ENCODE results near the gene BMERB1. TPM values are rescaled to one million over a fixed set of nuclear protein-coding genes. Genes with fewer than 3 reads are reported as not detected.
"Not testable (repeated sequence)": the region's sequence is repeated elsewhere in the genome, so short reads cannot be mapped to it uniquely, and the experiment has no call there.

BMERB1 gene
- polyA plus RNA-seq, 3 donors: 39.2 to 46.3 (median 42.6) TPM

DNA sequence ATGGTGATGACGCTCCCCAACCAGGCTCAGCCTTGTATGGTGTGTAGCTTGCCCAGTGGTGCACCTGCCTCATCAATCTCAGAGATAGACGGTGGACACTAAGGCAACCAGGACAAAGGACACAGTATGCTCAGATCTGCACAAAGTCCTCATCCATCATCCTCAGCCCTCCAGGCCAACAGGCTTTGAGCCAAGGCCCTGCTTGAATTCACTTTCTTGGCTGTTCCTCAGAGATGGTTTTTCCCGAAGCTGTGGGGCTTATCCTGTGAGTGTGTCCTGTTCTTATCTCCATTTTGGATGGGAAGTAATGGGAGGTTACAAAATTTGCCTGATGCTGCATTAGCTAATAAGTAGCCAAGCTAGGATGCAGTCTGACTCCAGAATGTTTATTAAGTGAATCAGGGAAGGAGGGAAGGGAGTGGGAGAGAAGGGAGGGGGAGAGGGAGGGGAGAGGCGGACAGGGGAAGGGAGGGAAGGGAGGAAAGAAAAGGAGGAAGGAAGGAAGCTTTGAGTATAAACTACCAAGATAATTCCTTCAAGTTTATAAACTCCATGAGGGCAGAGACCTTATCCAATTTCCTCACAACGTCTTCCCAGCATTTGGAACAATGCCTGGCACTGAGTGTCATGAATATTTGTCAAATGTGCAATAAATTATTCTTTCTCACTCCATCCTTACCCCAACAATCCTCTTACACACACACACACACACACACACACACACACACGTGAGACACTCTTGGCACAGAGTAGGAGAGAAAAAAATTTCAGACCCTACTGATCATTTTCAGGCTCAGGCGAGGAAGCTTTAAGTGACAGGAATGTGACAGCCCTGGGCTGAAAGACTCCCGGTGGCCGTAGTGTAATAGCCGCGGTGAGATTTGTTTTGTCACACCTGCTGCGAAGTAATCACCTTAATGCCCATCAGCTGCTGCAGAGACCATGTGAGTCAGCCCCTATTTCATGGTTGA is 84.3 kb downstream of the BMERB1 start:
- no peak for DNase-seq

DNA sequence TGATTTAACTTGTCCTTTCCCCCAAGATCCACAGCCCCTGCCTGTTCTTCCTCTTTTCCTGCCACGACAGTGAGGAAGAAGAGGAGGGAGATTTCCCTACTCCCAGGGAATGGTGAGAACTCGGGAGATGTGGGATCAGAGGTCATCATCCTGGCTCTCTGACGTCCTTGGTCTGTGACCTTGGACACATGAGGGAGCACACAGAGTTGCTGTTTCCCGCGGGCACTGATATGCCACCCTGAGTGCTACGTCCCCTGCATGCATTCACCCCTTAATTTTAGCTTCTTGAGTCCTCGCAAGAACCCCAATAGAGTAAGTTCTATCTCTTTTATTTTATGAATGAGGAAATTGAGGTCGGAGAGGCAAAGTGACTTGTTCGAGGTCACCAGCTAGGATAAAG is 85.4 kb downstream of the BMERB1 start:
- no peak for DNase-seq

DNA sequence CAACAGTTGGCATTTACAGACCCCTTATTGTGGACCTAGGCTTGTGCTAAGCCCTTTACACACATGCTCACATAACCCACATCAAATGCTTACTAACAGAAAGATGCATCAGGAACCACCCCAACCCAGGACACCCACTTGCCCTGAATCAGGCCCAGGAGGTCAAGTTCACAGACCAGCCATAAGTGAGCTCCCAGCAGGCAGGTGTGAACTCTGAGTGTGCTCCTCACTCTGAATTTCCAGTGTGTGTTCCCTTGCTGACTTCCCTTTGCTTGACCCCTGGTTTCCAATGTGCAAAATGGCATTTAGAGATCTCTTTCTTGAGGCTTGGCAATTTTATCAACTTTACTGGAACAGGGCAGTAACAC is 87.0 kb downstream of the BMERB1 start:
- no peak for DNase-seq

GRCh38 chr16:15521758-15522509 is 87.5 kb downstream of the BMERB1 start:
- DNase-seq: no peak

DNA sequence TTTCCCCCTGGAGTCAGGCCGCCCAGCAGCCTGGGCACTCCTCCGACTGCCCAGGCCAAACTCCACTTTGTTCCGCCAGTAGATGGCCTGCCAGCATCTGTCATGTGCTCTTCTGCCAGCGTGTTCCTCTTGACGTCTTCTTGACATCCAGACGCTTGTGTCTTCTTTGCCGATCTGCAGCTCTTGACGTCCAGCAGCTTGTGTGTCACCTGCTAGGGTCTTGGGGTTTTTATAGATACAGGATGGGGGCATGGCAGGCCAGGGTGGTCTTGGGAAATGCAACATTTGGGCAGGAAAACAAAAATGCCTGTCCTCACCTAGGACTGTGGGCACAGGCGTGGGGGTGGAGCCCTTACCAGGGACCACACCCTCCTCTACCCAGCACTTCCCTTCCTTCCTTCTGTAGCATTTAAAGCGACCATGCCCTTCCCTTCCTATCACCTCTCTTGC is 88.7 kb downstream of the BMERB1 start:
- no peak for DNase-seq

DNA sequence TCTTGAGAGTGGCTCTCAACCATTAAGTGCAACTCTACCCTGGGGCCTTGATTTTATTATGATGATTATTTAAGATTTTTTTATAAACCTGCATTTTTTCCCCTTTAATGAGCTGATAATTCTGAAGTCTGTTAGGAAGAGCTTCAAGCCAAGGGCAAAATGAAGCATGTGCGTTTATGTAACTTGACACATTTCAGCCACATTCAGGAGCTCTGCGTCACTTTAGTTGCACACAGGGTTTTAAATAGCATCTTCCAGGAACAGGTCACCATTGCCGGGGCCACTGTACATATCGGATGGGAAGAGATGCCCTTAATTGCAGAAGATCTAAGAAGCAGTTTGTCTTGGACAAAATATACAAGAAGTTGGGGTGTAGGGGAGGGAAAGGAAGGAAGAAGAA is 89.6 kb downstream of the BMERB1 start:
- DNase-seq: no peak

DNA sequence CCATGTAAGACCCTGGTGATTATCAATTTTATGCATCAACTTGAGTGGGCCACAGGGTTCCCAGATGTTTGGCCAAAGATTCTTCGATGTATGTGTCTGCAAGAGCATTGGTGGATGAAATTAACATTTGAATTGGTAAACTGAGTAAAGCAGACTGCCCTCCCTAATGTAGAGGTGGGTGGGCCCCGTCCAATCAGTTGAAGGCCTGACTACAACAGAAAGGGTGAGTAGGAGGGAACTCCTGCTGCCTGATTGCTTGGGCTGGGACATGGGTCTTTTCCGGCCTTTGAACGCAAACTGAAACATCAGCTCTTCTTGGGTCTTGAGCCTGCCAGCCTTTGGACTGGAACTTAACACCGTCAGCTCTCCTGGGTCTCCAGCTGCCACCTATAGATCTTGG is 90.6 kb downstream of the BMERB1 start:
- DNase-seq: no peak

DNA sequence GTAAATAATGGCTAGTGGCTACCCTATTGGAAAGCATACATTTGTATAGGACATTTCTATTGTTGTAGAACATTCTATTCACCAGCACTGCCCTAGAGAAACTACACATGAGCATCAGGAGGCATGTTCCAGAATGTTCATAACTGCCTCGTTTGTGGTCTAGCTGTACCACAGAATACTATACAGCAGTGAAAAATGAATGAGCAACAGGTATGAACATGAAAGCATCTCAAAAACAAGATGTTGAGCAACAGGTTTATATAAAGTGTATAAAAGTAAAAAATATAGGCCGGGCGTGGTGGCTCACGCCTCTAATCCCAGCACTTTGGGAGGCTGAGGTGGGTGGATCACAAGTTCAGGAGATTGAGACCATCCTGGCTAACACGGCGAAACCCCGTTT is 91.7 kb downstream of the BMERB1 start:
- DNase-seq: no peak

DNA sequence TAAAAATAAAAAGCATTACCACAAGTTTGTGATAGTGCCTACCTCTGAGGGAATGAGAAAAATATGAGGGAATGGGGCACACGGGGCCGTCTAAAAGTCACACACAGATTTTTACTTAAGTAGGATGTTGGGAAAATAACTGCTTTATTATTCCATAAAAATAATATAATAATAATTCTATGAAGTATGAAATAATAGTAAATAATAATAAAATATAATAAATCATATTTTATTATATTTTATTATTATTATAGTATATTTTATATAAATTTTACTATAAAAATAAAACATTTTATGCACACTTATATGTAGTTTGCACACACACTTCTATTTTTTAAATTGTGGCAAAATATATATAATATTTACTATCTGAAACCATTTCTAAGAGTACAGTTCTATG is 92.3 kb downstream of the BMERB1 start:
- no peak for DNase-seq

DNA sequence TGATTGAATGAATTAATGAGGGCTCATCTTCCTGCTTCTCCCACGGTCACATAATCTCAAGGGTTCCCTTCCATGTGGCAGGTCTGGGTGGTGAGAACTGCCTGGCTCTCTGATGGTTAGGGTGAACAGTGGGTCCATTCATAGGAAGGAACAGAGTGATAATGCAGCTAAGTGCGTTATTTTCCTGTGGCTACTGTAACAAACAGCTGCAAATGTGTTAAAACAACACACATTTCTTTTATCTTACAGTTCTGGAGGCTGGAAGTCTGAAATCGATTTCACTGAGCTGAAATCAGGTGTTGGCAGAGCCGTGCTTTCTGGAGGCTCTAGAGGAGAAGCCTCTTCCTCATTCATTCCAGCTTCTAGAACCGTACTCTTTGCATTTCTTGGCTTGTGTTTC is 95.3 kb downstream of the BMERB1 start:
- DNase-seq: no peak

DNA sequence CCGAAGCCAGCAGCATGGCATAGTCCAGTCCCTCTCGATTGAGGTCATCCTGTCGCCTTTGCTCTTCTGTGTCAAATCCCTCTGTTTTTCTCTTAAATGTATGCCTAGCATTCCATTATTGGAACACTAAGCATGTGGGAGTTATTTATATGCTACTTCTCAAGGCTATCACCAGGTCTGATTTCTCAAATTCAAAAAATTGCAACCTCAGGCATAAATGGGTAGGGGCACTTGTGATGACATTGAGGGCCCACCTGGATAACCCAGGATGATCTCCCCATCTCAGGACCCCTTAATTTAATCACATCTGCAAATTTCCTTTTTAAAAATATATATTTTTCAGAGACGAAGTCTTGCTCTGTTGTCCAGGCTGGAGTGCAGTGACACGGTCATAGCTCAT is 95.7 kb downstream of the BMERB1 start:
- DNase-seq: no peak

DNA sequence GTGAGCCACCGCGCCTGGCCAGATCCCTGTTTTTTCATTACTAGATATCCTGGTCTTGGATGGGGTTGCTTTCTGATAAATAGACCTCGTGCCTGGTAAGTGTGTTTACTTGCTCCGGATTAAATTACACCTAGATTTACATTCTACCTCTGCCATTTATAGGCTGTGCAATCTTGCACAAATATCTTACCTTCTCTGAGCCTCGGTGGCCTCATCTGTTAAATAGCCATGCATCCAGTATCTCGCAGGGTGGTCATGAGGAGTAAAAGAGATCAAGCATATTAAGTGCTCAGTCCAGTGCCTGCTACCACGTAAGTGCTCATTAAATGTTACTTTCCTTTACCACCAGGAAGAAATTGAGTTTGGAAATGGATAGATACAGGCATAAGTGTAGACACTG is 98.4 kb downstream of the BMERB1 start:
- DNase-seq: no peak

- DNase-seq: no peak
Measured at GRCh38 chr16:15533386-15533785, 99.0 kb downstream of the BMERB1 start.

- DNase-seq: no peak
Measured at GRCh38 chr16:15535772-15536171, 101.4 kb downstream of the BMERB1 start.

GRCh38 chr16:15536843-15537242 is 102.5 kb downstream of the BMERB1 start:
- no peak for DNase-seq

GRCh38 chr16:15538507-15538906 is 104.1 kb downstream of the BMERB1 start:
- DNase-seq: no peak

- DNase-seq: no peak
Measured at GRCh38 chr16:15539197-15539596, 104.8 kb downstream of the BMERB1 start.

GRCh38 chr16:15542261-15542660 is 107.9 kb downstream of the BMERB1 start:
- no peak for DNase-seq

GRCh38 chr16:15542734-15543347 is 108.5 kb downstream of the BMERB1 start:
- DNase-seq: no peak

- no peak for DNase-seq
Measured at GRCh38 chr16:15544405-15544804, 110.0 kb downstream of the BMERB1 start.

DNA sequence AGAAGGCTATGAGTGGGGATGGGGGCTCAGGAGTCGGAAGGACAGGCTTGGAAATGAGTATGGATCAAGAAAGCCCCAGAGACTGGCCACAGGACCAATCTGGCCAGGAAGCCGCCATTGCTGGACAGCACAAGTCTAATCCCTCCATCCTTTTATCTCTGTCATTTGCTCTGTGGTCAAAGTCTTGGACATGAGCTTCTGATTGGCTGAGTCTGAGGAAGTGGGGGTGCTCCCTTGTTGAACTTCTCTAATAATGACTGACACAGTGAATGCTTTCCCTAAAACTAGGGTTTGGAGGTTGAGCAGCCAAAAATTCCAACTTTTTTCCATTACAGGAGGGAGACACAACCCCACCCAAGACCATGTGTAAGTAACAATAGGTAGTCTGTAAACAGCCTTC is 111.2 kb downstream of the BMERB1 start:
- DNase-seq: no peak

DNA sequence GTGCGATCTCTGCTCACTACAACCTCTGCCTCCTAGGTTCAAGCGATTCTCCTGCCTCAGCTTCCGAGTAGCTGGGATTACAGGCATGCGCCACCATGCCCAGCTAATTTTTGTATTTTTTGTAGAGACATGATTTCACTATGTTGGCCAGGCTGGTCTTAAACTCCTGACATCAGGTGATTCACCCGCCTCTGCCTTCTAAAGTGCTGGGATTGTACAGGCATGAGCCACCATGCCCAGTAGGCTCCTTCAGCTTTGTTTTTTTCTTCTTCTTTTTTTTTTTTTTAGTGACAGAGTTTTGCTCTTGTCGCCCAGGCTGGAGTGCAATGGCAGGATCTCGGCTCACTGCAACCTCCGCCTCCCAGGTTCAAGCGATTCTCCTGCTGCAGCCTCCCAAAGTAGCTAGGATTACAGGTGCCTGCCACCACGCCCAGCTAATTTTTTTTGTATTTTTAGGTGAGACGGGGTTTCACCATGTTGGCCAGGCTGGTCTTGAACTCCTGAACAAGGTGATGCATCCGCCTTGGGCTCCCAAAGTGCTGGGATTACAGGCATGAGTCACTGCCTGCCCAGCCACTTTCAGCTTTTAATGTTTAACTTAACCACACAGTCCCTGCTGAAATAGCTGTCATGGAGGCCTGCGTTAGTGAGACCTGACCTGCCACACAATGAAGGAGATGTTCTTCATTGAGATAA is 112.8 kb downstream of the BMERB1 start:
- DNase-seq: not testable (repeated sequence)

All from renal pelvis (tissue), 4 donors.